Measurements from ENCODE around the gene MCEMP1. TPM values are rescaled to one million over a fixed set of nuclear protein-coding genes. Genes with fewer than 3 reads are reported as not detected.

MCEMP1 gene
- polyA plus RNA-seq, 2 of the 4 experiments (the other 2 are of a cell fraction): 0.17 TPM; not detected in 1

DNA sequence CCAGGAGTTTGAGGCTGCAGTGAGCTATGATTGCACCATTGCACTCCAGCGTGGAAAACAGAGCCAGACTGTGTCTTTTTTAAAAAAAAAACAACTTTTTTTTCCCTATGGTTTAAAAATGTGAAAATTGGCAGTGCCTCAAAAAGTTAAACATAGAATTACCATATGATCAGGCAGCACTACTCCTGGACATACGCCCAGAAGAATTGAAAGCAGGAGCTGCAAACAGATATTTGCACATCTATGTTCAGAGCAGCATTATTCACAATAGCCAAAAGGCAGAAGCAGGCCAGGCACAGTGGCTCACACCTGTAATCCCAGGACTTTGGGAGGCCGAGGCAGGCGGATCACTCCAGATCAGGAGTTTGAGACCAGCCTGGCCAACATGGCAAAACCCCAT lies 11.8 kb upstream of the MCEMP1 start:
- FAIRE-seq (no peak), DNase-seq (ENCODE audit: low read depth in 1 of 2, low spot score in 1 of 2) (no peak), ATAC-seq (no peak)
- TF ChIP-seq ESRRA (IDR thresholded peaks at IDR 0.05; ENCODE audit: borderline replicate concordance, low read length) (no peak), RARB (CRISPR knock-in tag; IDR thresholded peaks at IDR 0.05) (no peak), JUNB (IDR thresholded peaks at IDR 0.05) (no peak), CBX2 (IDR thresholded peaks at IDR 0.05; ENCODE audit: borderline replicate concordance, low read depth) (no peak), KDM1A (IDR thresholded peaks at IDR 0.05; ENCODE audit: low read depth) (no peak), ZFP36 (IDR thresholded peaks at IDR 0.05; ENCODE audit: borderline replicate concordance, partially characterized antibody) (no peak)
- TF ChIP-seq, protein P1, sequence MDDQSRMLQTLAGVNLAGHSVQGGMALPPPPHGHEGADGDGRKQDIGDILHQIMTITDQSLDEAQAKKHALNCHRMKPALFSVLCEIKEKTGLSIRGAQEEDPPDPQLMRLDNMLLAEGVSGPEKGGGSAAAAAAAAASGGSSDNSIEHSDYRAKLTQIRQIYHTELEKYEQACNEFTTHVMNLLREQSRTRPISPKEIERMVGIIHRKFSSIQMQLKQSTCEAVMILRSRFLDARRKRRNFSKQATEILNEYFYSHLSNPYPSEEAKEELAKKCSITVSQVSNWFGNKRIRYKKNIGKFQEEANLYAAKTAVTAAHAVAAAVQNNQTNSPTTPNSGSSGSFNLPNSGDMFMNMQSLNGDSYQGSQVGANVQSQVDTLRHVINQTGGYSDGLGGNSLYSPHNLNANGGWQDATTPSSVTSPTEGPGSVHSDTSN (IDR thresholded peaks at IDR 0.05): no peak
- TF ChIP-seq, protein P2, sequence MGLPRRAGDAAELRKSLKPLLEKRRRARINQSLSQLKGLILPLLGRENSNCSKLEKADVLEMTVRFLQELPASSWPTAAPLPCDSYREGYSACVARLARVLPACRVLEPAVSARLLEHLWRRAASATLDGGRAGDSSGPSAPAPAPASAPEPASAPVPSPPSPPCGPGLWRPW (IDR thresholded peaks at IDR 0.05): no peak
- Histone ChIP-seq H3K9me3 (no peaks in the 10 kb centered on the region), H3K4me3 (no peak overlapping the region), H3K4me2 (no peak overlapping the region), H3K27ac (no peak overlapping the region), H3K4me1 (no peaks in the 10 kb centered on the region)
- 61% methylated on average over 4 of the region's 4 CpGs for WGBS (ENCODE audit: missing lambda C conversion rate)
- POLR2A ChIA-PET: no interaction called here
- CTCF ChIA-PET: interaction anchor here (0.6 kb wide), 1 partner anchor 15 kb away, joined by 3 read pairs; no protein-coding TSS in a partner anchor

DNA sequence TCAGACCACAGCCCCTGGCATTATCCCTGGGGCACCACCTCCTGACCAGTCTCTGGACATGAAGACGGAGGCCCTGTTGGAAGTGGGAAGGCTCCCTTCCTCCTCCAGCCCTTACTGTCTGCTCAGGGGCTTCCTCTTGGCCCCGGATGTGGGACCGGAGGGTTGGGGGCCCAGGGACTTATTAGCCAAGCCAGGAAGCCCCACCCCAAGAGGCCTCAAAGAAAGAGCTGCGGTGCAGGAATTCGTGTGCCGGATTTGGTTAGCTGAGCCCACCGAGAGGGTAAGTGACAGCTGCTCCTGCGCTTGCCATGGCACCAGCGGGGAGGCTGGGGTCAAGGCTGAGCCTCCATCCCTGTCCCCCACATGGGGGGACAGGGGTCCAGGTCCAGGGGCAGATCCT lies 8.0 kb upstream of the MCEMP1 start, which contains the start of gene RETN:
RETN (plus strand) TSS at position 208 of the 400 bp plus-strand sequence. CDS start 278 bp downstream, outside the sequence.
- CTCF ChIA-PET: interaction anchor here (0.9 to 5.7 kb wide), 7 partner anchors 10 to 131 kb away, joined by 3 to 34 read pairs (median 3); partner anchors contain the start of gene TRAPPC5
- 62% methylated on average over 7 of the region's 9 CpGs for WGBS (ENCODE audit: missing lambda C conversion rate)
- POLR2A ChIA-PET: no interaction called here

More for the DNA sequence above, 8.0 kb upstream of the MCEMP1 start, which contains the start of gene RETN:
- no peaks in the 10 kb centered on the region for H3K4me1 ChIP-seq
- H3K9me3 ChIP-seq: peaks cover 2% of the 10 kb centered on the region; the same call in 1 of the 3 replicates
- no peak within 1 kb of the TSS for H3K27ac ChIP-seq
- peak within 1 kb of the TSS; percentile 63 for H3K4me2 ChIP-seq
- TF ChIP-seq RAD21 (conservative IDR thresholded peaks at IDR 0.05 in 1 of 2, IDR thresholded peaks at IDR 0.05 in 1 of 2): no peak
- no peak for TF ChIP-seq TFCP2L1 (CRISPR knock-in tag; IDR thresholded peaks at IDR 0.05)
- TF ChIP-seq CHD4 (IDR thresholded peaks at IDR 0.05; ENCODE audit: borderline replicate concordance): no peak
- TF ChIP-seq, protein P3, sequence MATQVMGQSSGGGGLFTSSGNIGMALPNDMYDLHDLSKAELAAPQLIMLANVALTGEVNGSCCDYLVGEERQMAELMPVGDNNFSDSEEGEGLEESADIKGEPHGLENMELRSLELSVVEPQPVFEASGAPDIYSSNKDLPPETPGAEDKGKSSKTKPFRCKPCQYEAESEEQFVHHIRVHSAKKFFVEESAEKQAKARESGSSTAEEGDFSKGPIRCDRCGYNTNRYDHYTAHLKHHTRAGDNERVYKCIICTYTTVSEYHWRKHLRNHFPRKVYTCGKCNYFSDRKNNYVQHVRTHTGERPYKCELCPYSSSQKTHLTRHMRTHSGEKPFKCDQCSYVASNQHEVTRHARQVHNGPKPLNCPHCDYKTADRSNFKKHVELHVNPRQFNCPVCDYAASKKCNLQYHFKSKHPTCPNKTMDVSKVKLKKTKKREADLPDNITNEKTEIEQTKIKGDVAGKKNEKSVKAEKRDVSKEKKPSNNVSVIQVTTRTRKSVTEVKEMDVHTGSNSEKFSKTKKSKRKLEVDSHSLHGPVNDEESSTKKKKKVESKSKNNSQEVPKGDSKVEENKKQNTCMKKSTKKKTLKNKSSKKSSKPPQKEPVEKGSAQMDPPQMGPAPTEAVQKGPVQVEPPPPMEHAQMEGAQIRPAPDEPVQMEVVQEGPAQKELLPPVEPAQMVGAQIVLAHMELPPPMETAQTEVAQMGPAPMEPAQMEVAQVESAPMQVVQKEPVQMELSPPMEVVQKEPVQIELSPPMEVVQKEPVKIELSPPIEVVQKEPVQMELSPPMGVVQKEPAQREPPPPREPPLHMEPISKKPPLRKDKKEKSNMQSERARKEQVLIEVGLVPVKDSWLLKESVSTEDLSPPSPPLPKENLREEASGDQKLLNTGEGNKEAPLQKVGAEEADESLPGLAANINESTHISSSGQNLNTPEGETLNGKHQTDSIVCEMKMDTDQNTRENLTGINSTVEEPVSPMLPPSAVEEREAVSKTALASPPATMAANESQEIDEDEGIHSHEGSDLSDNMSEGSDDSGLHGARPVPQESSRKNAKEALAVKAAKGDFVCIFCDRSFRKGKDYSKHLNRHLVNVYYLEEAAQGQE (IDR thresholded peaks at IDR 0.05): no peak
- TF ChIP-seq, protein P4, sequence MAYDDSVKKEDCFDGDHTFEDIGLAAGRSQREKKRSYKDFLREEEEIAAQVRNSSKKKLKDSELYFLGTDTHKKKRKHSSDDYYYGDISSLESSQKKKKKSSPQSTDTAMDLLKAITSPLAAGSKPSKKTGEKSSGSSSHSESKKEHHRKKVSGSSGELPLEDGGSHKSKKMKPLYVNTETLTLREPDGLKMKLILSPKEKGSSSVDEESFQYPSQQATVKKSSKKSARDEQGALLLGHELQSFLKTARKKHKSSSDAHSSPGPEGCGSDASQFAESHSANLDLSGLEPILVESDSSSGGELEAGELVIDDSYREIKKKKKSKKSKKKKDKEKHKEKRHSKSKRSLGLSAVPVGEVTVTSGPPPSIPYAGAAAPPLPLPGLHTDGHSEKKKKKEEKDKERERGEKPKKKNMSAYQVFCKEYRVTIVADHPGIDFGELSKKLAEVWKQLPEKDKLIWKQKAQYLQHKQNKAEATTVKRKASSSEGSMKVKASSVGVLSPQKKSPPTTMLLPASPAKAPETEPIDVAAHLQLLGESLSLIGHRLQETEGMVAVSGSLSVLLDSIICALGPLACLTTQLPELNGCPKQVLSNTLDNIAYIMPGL (CRISPR knock-in tag; IDR thresholded peaks at IDR 0.05; ENCODE audit: borderline replicate concordance): no peak
- TF ChIP-seq HOXB5 (CRISPR knock-in tag; IDR thresholded peaks at IDR 0.05): no peak
- no peak for TF ChIP-seq NPAS2 (CRISPR knock-in tag; IDR thresholded peaks at IDR 0.05; ENCODE audit: borderline replicate concordance)
- TF ChIP-seq, protein P5, sequence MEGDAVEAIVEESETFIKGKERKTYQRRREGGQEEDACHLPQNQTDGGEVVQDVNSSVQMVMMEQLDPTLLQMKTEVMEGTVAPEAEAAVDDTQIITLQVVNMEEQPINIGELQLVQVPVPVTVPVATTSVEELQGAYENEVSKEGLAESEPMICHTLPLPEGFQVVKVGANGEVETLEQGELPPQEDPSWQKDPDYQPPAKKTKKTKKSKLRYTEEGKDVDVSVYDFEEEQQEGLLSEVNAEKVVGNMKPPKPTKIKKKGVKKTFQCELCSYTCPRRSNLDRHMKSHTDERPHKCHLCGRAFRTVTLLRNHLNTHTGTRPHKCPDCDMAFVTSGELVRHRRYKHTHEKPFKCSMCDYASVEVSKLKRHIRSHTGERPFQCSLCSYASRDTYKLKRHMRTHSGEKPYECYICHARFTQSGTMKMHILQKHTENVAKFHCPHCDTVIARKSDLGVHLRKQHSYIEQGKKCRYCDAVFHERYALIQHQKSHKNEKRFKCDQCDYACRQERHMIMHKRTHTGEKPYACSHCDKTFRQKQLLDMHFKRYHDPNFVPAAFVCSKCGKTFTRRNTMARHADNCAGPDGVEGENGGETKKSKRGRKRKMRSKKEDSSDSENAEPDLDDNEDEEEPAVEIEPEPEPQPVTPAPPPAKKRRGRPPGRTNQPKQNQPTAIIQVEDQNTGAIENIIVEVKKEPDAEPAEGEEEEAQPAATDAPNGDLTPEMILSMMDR (IDR thresholded peaks at IDR 0.05): no peak
- TF ChIP-seq JUN (IDR thresholded peaks at IDR 0.05): no peak
- DNase-seq (ENCODE audit: low read depth in 1 of 2, low spot score in 1 of 2) (no peak), ATAC-seq (peak in 1 of 2 experiments; percentile 40; a peak in 1 of 6 replicates), FAIRE-seq (no peak)
- no peak within 1 kb of the TSS for H3K4me3 ChIP-seq
